A549 treated with DMSO at 1 μM for 4 hours (cell line): ENCODE data around the gene MAPKAP1. TPM values are rescaled to one million over a fixed set of nuclear protein-coding genes. Genes with fewer than 3 reads are reported as not detected.

Source experiments
- total RNA-seq: library from RNA; stranded (reverse); fragments of 200-300 nt; extraction: Qiagen RNA extraction; gene quantifications from 5 replicates; pipeline ENCODE4 v1.2.3, GENCODE V29; 2022; ENCODE audit warnings: low read depth

The MAPKAP1 gene
- 50.3 to 87.6 TPM (median 80.5 TPM) in 5 replicates for total RNA-seq

GRCh38 chr9:125706651-125707471 is at the start of gene MAPKAP1:
Gene MAPKAP1, minus strand, starts transcription at chr9:125707208. Its CDS starts 34,634 bp downstream, at chr9:125672574.

GRCh38 chr9:125747053-125747764 is 40.2 kb upstream of the MAPKAP1 start, which contains the start of gene PBX3:
Gene PBX3, plus strand, starts transcription at chr9:125747373.

Other genes with a start within 250 kb of the MAPKAP1 start
- gene PBX3, start 40.2 kb upstream of the MAPKAP1 start, total RNA-seq, result 10.1 to 14.9 TPM (median 12.5 TPM) in 5 replicates